Activated T-helper 17 cell treated with anti-CD3 and anti-CD28 coated beads, Interleukin-2, amount 50 U/mL, for 72 hours (primary cell): ENCODE results near the gene IL5. TPM values are rescaled to one million over a fixed set of nuclear protein-coding genes. Genes with fewer than 3 reads are reported as not detected.
"Not testable (repeated sequence)": the region's sequence is repeated elsewhere in the genome, so short reads cannot be mapped to it uniquely, and the experiment has no call there.

Experiments
- ATAC-seq: fragments of 150-1000 bp; cut with Tn5 transposase; replicated peaks from 2 replicates; pipeline ENCODE4 v1.10.0; 2021; ENCODE audit warnings: mild to moderate bottlenecking, moderate library complexity
- H3K27ac Mint-ChIP-seq: one replicate; pipeline ENCODE4 v1.8.0; 2022; ENCODE audit warnings: mixed read lengths
- H3K27me3 Mint-ChIP-seq: one replicate; pipeline ENCODE4 v1.8.0; 2022; ENCODE audit warnings: mixed read lengths
- H3K36me3 Mint-ChIP-seq: one replicate; pipeline ENCODE4 v1.8.0; 2022; ENCODE audit warnings: low read depth, mild to moderate bottlenecking, mixed read lengths
- H3K4me1 Mint-ChIP-seq: one replicate; pipeline ENCODE4 v1.8.0; 2022; ENCODE audit warnings: mixed read lengths
- H3K4me3 Mint-ChIP-seq: one replicate; pipeline ENCODE4 v1.8.0; 2022; ENCODE audit warnings: mild to moderate bottlenecking, mixed read lengths
- H3K9me3 Mint-ChIP-seq: one replicate; pipeline ENCODE4 v1.8.0; 2022; ENCODE audit warnings: mixed read lengths
- total RNA-seq, 2 donors: library from RNA; stranded (reverse); gene quantifications; one replicate each; pipeline ENCODE4 v1.2.3, GENCODE V29; 2022

Gene IL5
- total RNA-seq: not detected

DNA sequence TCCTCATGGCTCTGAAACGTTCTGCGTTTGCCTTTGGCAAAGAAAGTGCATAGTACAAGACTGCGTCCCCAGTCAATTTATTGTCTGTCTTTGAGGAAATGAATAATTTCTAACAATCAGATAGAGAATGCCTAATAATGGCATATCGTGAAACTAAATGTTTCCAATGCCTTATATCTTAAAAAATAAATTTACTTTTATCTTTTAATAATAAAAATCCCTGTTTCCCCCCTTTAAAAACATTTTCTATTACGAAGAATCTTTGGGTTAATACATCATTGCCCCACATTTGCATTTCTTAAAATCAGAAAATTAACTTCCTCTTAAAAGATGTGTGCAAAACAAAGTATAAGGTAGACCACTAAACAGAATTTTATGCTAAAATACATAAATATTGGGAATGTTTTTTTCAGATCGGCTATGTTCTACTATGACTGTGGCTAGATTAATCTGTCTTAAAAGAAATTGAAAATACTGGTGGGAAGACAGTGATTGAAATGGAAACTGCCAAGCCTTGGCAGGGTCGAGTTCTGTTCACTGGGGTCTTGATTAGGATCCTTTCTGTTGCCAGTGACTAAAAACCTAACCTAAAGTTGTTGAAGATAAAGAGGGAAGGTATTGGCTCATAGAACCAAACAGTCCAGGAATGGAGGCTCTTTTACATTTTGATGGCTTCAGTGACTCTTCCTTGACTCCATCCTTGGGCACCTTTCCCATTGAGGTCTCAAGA, at the start of gene IL5:
Gene IL5 (minus strand): TSS at position 51 of the 730 bp plus-strand sequence. CDS start 44 bp downstream, at position 7.
- Mint-ChIP-seq H3K36me3 (no peaks in the 10 kb centered on the region), H3K27ac (no peak within 1 kb of the TSS), H3K4me3 (no peak within 1 kb of the TSS), H3K4me1 (peaks cover 6% of the 10 kb centered on the region), H3K27me3 (no peaks in the 10 kb centered on the region), H3K9me3 (no peaks in the 10 kb centered on the region)
- ATAC-seq: no peak

DNA sequence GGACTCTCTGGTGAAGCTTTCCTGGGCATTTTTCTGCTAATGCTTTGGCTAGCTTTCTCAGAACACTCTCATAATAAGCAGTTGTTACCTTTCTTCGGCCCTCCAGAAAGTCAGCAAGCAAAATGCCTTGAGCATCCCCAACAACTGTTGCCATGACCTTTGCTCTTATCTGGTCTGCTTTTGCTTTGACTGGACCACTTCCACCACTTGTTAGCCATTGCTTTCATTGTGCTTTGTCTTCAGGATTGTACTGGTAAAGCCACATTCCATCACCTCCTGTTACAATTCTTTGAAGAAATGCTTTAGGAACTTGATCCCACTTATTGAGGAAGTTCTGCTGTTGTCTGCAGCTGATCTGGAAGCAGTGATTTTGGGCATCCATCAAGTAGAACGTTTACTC, 49.2 kb upstream of the IL5 start:
- ATAC-seq: no peak
- Mint-ChIP-seq H3K27me3 (no peaks in the 10 kb centered on the region), H3K9me3 (no peaks in the 10 kb centered on the region), H3K4me3 (no peak overlapping the region), H3K27ac (no peak overlapping the region), H3K4me1 (peaks cover 4% of the 10 kb centered on the region), H3K36me3 (peaks cover 92% of the 10 kb centered on the region)

DNA sequence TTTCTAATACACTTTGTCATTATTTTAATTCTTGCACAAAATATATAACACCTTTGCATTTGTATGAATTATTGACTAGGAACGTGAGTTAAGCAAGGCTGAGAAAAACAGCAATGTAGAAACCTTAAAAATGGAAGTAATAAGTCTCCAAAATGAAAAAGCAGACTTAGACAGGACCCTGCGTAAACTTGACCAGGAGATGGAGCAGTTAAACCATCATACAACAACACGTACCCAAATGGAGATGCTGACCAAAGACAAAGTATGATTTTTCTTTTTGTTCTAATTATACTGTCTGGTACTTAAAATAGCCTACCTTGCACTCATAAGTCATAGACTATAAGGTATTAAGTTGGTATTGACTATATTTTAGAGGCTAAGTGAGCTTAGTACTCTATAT, 47.8 kb upstream of the IL5 start:
- ATAC-seq: no peak
- no peaks in the 10 kb centered on the region for H3K27me3 Mint-ChIP-seq
- H3K27ac Mint-ChIP-seq: no peak overlapping the region
- no peaks in the 10 kb centered on the region for H3K4me1 Mint-ChIP-seq
- no peaks in the 10 kb centered on the region for H3K9me3 Mint-ChIP-seq
- no peak overlapping the region for H3K4me3 Mint-ChIP-seq
- H3K36me3 Mint-ChIP-seq: peaks cover 88% of the 10 kb centered on the region

DNA sequence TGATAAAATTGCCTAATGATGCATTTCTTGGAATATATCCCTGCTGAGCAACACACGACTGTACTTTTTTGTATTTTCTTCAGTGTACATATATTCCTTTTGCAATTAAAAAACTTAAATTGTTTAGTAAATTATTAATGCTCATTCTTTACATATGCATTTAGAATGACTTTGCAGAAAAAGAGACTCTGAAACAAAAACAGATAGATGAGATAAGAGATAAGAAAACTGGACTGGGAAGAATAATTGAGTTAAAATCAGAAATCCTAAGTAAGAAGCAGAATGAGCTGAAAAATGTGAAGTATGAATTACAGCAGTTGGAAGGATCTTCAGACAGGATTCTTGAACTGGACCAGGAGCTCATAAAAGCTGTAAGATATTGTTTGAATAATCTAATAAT, 46.1 kb upstream of the IL5 start:
- no peaks in the 10 kb centered on the region for H3K27me3 Mint-ChIP-seq
- H3K9me3 Mint-ChIP-seq: no peaks in the 10 kb centered on the region
- ATAC-seq: no peak
- peaks cover 88% of the 10 kb centered on the region for H3K36me3 Mint-ChIP-seq
- H3K4me3 Mint-ChIP-seq: no peak overlapping the region
- H3K27ac Mint-ChIP-seq: no peak overlapping the region
- no peaks in the 10 kb centered on the region for H3K4me1 Mint-ChIP-seq

DNA sequence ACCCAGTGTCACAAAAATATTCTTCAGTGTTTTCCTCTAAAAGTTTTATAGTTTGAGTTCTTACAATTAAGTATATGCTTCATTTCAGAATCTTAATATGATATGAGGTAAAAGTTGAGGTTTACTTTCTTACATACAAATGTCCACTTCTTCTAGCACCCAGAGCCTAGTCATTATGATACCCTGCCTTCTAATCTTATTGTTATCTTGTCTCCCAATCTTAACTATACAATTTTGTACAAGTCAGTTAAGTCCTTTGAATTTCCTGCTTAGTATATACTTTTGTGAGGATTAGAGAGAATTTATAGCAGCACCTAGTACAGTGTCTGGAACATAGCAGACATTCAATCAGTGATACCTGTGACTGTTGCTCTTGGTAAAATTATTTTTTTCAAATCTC, 42.7 kb upstream of the IL5 start:
- Mint-ChIP-seq H3K27me3 (no peaks in the 10 kb centered on the region), H3K27ac (no peak overlapping the region), H3K4me3 (no peak overlapping the region), H3K9me3 (no peaks in the 10 kb centered on the region), H3K4me1 (no peaks in the 10 kb centered on the region), H3K36me3 (peaks cover 96% of the 10 kb centered on the region)
- ATAC-seq: peak; percentile 31

DNA sequence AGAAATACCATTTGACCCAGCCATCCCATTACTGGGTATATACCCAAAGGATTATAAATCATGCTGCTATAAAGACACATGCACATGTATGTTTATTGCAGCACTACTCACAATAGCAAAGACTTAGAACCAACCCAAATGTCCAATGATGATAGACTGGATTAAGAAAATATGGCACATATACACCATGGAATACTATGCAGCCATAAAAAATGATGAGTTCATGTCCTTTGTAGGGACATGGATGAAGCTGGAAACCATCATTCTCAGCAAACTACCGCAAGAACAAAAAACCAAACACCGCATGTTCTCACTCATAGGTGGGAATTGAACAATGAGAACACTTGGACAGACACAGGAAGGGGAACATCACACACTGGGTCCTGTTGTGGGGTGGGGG, 41.2 kb upstream of the IL5 start:
- H3K4me1 Mint-ChIP-seq, H3K9me3 Mint-ChIP-seq, H3K4me3 Mint-ChIP-seq, ATAC-seq, H3K27ac Mint-ChIP-seq, H3K27me3 Mint-ChIP-seq: not testable (repeated sequence)
- H3K36me3 Mint-ChIP-seq: peaks cover 93% of the 10 kb centered on the region

DNA sequence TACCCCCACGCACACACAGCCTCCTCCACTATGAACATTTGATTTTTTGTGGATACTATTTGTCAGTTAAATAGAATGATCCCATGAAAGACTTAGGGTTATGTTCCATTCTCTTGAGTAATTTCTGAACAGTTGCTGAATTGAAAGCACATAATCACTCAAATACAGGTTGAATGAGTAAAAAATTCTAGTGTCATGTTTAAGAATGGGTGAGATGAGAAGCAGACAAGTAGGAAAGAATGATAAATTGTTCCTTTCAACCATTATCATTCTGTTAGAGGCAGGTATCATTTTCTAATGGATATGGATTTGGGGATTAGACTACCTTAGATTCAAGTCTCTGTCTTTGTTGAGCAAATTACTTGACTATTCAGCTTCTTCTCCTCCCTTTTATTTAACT, 32.8 kb upstream of the IL5 start:
- Mint-ChIP-seq H3K4me1 (peaks cover 10% of the 10 kb centered on the region), H3K27ac (peak overlapping the region; percentile 7), H3K9me3 (no peaks in the 10 kb centered on the region), H3K27me3 (no peaks in the 10 kb centered on the region), H3K36me3 (peaks cover 86% of the 10 kb centered on the region), H3K4me3 (no peak overlapping the region)
- peak; percentile 79 for ATAC-seq

DNA sequence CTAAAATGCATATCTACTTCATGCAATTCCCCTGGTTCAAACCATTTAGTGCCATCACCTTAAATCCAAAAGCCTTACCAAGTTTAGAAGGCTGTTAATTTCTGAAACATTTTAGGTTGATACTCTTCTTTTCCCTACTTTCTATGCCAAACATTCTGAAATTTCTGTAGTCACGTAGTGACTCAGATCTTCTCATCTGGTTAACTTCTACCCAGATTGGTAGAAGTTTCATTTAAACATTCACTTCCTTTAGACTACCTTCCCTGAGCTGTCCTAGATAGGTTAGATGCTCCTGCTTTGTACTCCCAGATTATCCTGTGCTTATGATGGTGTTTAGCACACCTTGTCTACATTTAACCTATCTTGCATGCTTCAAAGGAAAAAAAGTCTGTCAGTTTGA, 23.3 kb upstream of the IL5 start:
- ATAC-seq: peak; percentile 89
- Mint-ChIP-seq H3K27ac (peak overlapping the region; percentile 10), H3K4me3 (peak overlapping the region; percentile 53), H3K36me3 (peaks cover 54% of the 10 kb centered on the region), H3K4me1 (peaks cover 24% of the 10 kb centered on the region), H3K9me3 (no peaks in the 10 kb centered on the region), H3K27me3 (no peaks in the 10 kb centered on the region)

DNA sequence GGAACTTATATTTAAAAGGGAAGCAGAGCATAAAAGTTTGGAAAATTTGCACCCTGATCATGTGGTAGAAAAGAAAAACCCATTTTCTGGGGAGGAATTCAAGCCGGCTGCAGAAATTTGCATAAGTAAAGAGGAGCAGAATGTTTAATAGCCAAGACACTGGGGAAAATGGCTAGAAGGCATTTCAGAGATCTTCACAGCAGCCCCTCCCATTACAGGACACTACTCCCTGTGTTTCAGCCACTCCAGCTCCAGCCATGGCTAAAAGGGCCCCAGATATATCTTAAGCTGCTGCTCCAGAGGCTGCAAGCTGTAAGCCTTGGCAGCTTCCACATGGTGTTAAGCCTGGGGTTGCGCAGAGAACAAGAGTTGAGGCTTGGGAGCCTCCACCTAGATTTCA, 21.2 kb upstream of the IL5 start:
- not testable (repeated sequence) for H3K9me3 Mint-ChIP-seq, H3K4me3 Mint-ChIP-seq

DNA sequence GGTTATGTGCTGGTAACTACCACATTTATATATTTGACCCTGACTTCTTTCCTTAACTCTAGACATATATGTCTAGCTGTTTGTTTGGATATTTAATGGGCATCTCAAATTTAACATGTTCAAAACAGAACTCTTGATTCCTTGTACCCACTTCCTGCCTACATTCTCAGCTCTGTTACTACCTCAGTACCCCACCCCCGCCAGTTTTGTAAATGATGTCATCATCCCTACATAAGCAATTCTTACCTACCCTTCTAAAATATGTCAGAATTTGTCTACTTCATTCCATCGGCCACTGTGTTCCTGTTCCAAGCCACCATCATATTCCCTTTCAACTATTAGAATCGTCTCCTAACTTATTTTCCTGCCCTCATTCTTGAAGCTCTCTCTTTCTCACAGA, 18.3 kb upstream of the IL5 start:
- H3K4me3 Mint-ChIP-seq: no peak overlapping the region
- ATAC-seq: no peak
- no peak overlapping the region for H3K27ac Mint-ChIP-seq
- no peaks in the 10 kb centered on the region for H3K27me3 Mint-ChIP-seq
- H3K4me1 Mint-ChIP-seq: peaks cover 15% of the 10 kb centered on the region
- H3K9me3 Mint-ChIP-seq: no peaks in the 10 kb centered on the region
- peaks cover 29% of the 10 kb centered on the region for H3K36me3 Mint-ChIP-seq

More for the DNA sequence above, 21.2 kb upstream of the IL5 start:
- H3K27ac Mint-ChIP-seq, H3K27me3 Mint-ChIP-seq, ATAC-seq: not testable (repeated sequence)
- peaks cover 15% of the 10 kb centered on the region for H3K4me1 Mint-ChIP-seq
- H3K36me3 Mint-ChIP-seq: peaks cover 37% of the 10 kb centered on the region

DNA sequence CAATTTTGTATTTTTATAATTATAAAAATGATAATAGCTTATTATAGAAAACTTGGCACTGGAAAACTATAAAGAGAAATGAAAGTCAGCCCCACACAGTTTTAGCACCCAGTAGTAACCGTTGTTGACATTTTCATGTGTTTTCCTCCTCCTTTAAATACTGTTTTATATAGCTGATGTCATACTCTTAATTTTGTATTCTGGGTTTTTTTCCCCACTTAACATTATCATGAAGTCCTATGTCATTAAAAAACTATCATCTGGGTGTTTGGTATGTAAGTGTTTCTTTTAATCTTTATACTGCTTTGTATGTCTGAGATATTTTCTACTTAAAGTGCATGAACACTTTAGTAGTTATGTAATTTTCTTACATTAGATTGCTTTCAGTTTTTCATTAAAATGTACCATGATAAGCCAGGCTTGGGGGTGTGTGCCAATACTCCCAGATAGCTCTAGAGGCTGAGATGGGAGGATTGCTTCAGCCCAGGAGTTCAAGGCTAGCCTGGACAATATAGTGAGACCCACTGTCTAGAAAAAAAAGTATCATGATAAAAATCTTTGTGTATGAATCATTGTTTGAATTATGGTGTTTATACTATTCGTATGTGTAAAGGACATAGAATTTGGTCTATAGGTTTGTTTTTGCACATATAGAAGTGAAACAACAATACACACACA, 16.2 kb upstream of the IL5 start:
- Mint-ChIP-seq H3K4me1 (peaks cover 16% of the 10 kb centered on the region), H3K4me3 (peak overlapping the region; percentile 31), H3K27me3 (no peaks in the 10 kb centered on the region), H3K9me3 (no peaks in the 10 kb centered on the region), H3K36me3 (peaks cover 29% of the 10 kb centered on the region), H3K27ac (no peak overlapping the region)
- no peak for ATAC-seq

DNA sequence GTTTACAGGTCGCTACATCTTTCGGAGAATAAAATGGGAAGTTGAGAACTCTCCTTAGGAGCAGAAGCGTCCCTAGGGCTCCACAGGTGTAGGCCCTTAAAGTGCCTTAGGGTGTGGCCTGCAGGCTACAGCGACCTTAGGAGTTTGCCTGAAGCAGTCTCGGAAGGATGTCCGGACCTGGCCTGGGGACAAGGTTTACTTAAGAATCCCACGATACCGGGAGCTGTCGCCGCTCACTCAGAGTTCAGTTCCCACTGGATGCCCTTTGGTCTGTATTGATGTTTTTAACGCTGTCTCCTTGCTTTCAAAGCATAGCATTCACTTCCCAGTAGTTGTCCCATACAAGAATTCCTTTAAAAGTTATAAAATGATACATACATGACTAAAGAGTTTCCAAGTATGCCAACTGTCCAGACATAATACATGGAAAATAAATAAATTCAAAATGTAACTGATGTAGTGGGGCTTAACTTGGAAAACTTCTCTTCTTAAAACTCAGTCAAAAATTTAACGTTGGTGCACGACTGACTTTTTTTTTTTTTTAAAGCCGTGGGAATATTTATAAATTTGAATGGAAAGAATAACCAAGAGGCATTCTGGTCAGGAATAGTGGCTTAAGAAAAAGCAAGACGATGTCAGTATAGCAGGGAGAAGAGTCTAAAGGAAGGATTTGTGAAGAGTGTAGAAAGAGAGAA, 14.3 kb upstream of the IL5 start:
- H3K27me3 Mint-ChIP-seq: no peaks in the 10 kb centered on the region
- H3K4me1 Mint-ChIP-seq: peaks cover 16% of the 10 kb centered on the region
- peak; percentile 61 for ATAC-seq

DNA sequence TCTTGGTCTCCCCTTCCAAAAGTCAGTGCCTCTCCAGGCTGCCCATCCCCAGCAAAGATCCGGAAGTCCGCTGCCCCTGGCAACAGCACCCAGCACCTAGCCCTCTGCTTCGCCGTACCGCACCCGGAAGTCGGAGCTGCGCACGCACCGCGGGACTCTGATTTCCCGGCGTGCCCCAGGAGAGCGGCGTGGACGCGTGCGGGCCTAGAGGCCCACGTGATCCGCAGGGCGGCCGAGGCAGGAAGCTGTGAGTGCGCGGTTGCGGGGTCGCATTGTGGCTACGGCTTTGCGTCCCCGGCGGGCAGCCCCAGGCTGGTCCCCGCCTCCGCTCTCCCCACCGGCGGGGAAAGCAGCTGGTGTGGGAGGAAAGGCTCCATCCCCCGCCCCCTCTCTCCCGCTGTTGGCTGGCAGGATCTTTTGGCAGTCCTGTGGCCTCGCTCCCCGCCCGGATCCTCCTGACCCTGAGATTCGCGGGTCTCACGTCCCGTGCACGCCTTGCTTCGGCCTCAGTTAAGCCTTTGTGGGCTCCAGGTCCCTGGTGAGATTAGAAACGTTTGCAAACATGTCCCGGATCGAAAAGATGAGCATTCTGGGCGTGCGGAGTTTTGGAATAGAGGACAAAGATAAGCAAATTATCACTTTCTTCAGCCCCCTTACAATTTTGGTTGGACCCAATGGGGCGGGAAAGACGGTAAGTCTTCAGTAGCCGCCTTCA, 13.6 kb upstream of the IL5 start, which contains the start of gene RAD50:
Gene RAD50 (plus strand): TSS at position 215 of the 715 bp plus-strand sequence. CDS start 348 bp downstream, at position 563.
- Mint-ChIP-seq H3K4me1 (peaks cover 16% of the 10 kb centered on the region), H3K27me3 (no peaks in the 10 kb centered on the region), H3K36me3 (peaks cover 29% of the 10 kb centered on the region), H3K4me3 (peak within 1 kb of the TSS; percentile 95), H3K27ac (peak within 1 kb of the TSS; percentile 96), H3K9me3 (no peaks in the 10 kb centered on the region)
- ATAC-seq: peak; percentile 98

More for the DNA sequence above, 14.3 kb upstream of the IL5 start:
- H3K36me3 Mint-ChIP-seq: peaks cover 29% of the 10 kb centered on the region
- no peaks in the 10 kb centered on the region for H3K9me3 Mint-ChIP-seq
- H3K4me3 Mint-ChIP-seq: peak overlapping the region; percentile 95
- peak overlapping the region; percentile 96 for H3K27ac Mint-ChIP-seq

DNA sequence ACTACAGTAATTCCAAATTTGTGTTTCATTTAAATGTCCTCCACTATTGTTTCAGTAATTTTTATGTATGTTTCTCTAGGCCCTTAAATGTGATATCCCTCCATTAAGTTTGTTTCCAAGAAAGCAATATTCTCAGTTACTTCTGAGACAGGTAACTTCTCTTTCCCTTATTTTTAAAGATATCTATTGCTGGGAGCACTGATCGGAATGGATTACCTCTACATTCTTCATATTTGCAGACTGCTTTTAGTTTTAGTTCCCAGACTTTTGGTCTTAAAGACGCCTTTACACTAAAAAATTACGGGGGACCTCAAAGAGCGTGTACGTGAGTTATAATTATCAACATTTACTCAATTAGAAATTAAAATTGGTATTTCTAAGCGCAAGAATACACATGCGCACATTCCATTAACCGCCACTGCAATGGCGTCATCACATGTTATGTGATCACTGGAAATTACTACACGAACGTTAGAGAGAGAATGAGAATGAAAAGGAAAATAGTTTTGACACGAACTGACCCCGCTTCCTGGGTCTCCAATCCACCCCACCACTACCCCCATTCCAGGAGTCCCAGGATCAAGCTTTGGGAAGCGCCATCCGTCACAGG, 12.9 kb upstream of the IL5 start:
- Mint-ChIP-seq H3K9me3 (no peaks in the 10 kb centered on the region), H3K4me3 (peak overlapping the region; percentile 95), H3K27me3 (no peaks in the 10 kb centered on the region), H3K4me1 (peaks cover 16% of the 10 kb centered on the region), H3K36me3 (peaks cover 29% of the 10 kb centered on the region), H3K27ac (peak overlapping the region; percentile 96)
- no peak for ATAC-seq
